Measurements from ENCODE around the gene OR10H3.
"Not testable (repeated sequence)": the region's sequence is repeated elsewhere in the genome, so short reads cannot be mapped to it uniquely, and the experiment has no call there.

OR10H3 gene

GRCh38 chr19:15782211-15782610, 44.4 kb downstream of the OR10H3 start:
- DNase-seq (ENCODE audit: low spot score): no peak
- CTCF ChIA-PET: interaction anchor here (0.7 kb wide), 1 partner anchor 1287 kb away, joined by 3 read pairs; no protein-coding TSS in a partner anchor
- no peak overlapping the region for H3K27ac ChIP-seq
- TF ChIP-seq CTCF (conservative IDR thresholded peaks at IDR 0.05; ENCODE audit: low read depth): no peak
- POLR2A ChIA-PET (ENCODE audit: low non-redundant PET): no interaction called here

- CTCF ChIA-PET; H3K27ac ChIP-seq; POLR2A ChIA-PET (ENCODE audit: low non-redundant PET); DNase-seq (ENCODE audit: low spot score): not testable (repeated sequence)
Measured at GRCh38 chr19:15782896-15783295, 45.1 kb downstream of the OR10H3 start.

GRCh38 chr19:15787611-15788155, 49.9 kb downstream of the OR10H3 start, which contains the start of gene OR10H5:
Gene OR10H5, plus strand, starts transcription at chr19:15787661. Its CDS starts 6,388 bp downstream, at chr19:15794049.
- no peak for TF ChIP-seq CTCF (conservative IDR thresholded peaks at IDR 0.05; ENCODE audit: low read depth)
- ChIA-PET POLR2A (ENCODE audit: low non-redundant PET) (no interaction called here), CTCF (no interaction called here)
- no peak within 1 kb of the TSS for H3K27ac ChIP-seq
- DNase-seq (ENCODE audit: low spot score): no peak

- CTCF ChIA-PET: no interaction called here
- no peak overlapping the region for H3K27ac ChIP-seq
- no peak for DNase-seq (ENCODE audit: low spot score)
- POLR2A ChIA-PET (ENCODE audit: low non-redundant PET): no interaction called here
- TF ChIP-seq CTCF (conservative IDR thresholded peaks at IDR 0.05; ENCODE audit: low read depth): no peak
Measured at GRCh38 chr19:15788594-15789270, 50.9 kb downstream of the OR10H3 start.

- DNase-seq (ENCODE audit: low spot score): no peak
- ChIA-PET POLR2A (ENCODE audit: low non-redundant PET) (no interaction called here), CTCF (no interaction called here)
- no peak for TF ChIP-seq CTCF (conservative IDR thresholded peaks at IDR 0.05; ENCODE audit: low read depth)
- no peak overlapping the region for H3K27ac ChIP-seq
Measured at GRCh38 chr19:15790096-15790495, 52.3 kb downstream of the OR10H3 start.

Data from RWPE1 (cell line).